ENCODE data around the gene HPCAL1.
A peak's percentile ranks its signal among the peaks of the same experiment; 100 is the strongest.

The HPCAL1 gene

DNA sequence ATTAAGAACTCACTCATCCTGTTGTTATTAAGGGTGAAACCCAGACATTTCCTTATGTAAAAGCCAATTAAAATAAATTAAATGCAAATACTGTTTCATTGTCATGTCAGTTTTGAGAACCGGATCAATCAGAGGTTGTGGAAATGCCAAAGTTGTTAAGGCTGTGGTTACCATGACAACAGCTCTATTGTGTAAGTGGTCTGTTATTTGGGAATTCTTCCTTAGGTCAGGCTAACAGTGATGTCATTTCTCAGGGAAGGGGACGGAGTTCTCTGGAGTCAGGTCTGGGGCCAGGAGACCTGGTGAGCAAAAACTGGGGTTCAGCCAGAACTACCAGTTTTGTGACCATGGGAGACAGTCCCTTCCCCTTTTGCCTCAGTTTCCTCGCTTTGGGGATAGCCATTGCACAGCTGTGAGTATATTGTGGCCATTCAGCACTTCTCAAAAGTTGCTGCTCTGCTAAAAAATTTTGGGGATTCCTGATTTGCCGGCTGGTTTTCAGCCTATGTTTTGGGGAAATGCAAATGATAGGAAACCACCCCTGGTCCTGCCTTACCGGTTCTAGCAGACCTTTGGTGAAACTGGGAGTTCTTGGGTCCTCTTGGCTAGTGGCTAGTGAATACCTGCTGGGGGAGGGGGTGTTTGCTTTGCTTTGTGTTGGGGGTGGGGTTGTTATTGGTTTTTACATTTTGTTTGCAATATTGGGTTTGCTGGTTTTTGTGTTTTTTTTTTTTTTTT, 21.6 kb downstream of the HPCAL1 start:
- DNase-seq (ENCODE audit: low spot score) = no peak

GRCh38 chr2:10325278-10326145, 22.8 kb downstream of the HPCAL1 start:
- DNase-seq (ENCODE audit: low spot score) = no peak

GRCh38 chr2:10326151-10326616, 23.5 kb downstream of the HPCAL1 start:
- DNase-seq (ENCODE audit: low spot score) = no peak

DNA sequence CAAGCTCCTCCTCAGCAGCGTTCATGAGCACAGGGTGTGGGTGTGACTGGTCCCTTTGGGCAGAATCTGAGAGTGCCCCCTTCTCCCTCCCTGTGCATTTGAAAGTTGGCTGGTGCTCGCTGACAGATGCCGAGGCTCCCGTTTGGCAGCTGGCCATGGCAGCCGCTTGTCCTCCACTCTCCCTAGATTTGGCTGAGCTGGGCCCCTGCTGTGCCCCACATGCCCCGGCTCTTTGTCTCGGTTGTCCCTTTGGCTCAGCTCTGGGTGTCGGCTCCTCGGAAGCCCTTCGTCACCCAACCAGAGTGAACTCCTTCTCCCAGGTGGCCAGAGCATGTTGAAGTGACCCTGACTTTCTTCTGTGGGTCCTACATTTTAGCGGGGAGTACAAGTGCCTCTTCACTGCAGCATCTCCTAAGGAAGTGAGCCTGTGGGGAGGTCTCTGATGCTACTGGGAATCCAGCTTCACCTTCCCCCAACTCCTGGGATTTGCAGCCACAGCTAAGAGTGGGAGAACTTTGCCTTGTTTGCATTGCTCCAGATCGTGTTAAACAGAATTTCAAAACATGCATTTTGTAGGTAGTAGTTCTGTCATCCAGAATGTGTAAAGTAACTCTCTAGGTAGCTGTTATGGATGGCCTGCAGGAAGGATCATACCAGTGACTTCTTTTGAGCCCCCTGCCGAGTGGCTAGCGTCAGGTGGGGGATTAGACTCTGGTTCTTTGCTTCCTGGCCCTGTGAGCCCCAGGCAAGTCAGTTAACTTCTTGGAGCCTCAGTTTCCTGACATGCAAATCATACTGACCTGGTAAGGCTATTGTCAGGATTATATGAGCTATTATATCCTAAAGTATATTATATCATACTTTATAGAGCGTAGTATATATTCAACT, 24.2 kb downstream of the HPCAL1 start:
- DNase-seq (ENCODE audit: low spot score) = no peak

DNA sequence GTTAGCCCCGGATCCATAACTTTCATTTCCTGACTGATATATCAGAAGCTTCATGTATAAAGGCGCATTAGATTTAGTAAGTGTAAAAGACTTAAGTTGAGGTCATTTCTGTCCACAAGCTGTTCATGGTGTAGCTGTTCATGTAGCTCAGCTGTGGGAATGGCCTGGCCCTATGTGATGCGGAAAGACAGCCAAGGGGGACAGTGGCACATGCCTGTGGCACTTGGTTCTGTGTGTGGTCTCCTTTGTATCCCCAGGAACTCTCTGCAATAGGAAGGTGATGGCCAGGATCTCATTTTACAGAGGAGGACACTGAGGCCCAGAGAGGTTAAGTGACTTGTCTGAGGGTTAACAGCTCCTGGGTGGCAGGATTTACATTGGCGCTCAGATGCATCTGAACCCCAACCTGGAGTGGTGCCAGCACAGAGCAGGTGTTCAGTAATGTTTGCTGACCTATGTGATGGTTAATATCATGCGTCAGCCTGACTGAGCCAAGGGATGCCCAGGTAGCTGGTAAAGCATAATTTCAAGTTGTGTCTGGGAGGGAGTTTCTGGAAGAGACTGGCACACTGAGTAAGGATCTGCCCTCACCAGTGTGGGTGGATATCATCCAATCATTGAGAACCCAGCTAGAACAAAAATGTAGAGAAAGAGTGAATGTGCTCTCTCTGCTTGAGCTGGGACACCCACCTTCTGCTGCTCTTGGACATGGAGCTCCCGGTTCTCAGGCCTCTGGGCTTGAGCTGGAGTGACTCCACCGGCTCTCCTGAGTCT, 25.4 kb downstream of the HPCAL1 start:
- no peak for DNase-seq (ENCODE audit: low spot score)

- DNase-seq (ENCODE audit: low spot score) = no peak
Observed at GRCh38 chr2:10328670-10329579, 26.2 kb downstream of the HPCAL1 start.

DNA sequence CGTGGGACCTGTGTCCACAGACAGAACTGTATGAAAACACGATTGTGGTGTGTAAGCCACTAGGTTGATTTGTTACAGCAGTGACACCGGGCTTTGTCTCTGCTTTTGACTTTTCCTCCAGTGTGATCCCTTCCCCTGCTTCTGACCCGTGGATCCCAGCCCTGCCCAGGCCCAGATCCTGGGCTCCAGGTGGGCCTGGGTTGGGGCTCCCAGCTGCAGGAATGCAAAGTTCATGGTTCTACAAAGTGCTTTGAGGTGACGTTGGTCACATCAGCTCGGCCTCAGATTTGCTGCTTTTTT, 26.8 kb downstream of the HPCAL1 start:
- no peak for DNase-seq (ENCODE audit: low spot score)

GRCh38 chr2:10329880-10330699, 27.4 kb downstream of the HPCAL1 start:
- DNase-seq (ENCODE audit: low spot score) = peak; percentile 11

DNA sequence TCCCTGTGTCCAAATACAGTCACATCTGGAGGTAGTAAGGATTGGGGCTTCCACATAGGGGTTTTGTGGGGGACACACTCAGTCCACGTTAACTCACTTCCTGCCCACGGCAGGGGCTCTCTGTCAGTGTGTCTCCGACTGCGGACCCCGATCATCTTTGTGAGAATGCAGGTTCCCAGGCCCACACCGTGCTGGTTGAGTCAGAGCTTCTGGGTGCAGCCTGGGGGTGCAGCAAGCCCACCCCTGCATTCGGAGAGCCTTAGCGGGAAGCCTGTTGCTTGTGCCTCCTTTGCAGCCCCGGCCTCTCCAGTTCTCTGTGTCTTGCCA, 28.0 kb downstream of the HPCAL1 start:
- no peak for DNase-seq (ENCODE audit: low spot score)

DNA sequence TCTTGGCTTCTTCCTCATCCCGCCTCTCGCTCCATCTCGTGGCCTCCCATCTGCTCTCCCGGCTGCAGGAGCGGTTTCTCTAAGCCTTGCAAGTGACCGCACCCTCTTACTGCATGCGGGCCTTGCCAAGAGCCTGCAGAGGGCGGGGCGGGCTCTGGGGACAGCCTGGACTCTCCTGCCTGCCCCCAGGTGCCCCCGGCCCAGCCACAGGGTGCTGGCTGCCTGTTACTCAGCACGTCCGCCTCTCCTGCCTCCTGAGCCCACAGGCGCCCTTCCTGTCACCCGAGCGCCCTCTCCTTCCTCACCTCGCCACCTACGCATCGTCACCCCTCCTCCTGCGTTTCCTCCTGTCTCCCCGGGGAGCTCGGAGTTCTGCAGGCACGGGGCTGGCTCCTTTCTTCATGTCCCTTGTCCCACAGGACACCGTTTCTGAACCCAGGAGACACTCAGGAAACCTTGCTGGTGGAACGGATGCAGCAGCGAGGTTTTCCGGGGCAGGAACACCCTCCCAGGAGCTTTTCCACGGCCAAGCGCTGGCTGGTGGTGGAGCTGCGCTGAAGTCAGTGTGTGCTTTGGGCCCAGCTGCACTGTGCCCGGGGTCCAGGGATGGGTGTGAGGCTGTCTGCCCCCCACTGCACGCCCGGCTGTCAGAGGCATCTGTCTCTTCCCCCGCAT, 28.5 kb downstream of the HPCAL1 start:
- DNase-seq (ENCODE audit: low spot score) = peak; percentile 76

DNA sequence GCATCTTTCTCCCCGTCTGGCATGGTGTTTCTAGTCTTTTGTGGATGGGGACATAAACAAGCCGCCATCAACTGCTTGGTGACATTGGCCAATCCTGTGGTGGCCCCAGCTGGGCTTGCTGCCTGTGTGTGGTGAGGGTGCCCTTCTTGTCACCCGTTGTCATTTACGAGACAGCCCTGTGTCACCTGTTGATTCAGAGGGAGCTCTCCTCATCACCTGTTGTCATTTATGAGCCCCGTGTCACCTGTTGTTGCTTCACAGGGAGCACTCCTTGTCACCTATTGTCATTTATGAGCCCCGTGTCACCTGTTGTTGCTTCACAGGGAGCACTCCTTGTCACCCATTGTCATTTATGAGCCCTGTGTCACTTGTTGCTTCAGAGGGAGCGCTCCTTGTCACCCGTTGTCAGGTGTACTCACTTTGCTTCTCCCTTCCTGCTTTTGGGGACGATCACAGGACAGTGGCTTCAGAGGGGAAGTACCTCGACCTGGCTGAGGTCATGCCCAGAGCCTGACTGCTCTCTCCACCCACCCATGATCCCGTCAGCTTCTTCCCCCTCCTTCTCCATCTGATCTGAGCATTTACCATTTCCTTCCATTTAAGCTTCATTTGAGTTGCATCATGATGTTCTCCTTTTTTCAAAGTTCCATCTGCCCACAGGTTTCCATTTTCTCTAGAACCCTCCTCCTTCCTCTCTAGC, 29.1 kb downstream of the HPCAL1 start:
- peak; percentile 47 for DNase-seq (ENCODE audit: low spot score)

GRCh38 chr2:10332402-10333246, 29.9 kb downstream of the HPCAL1 start:
- no peak for DNase-seq (ENCODE audit: low spot score)

GRCh38 chr2:10333247-10333613, 30.5 kb downstream of the HPCAL1 start:
- DNase-seq (ENCODE audit: low spot score) = no peak

- no peak for DNase-seq (ENCODE audit: low spot score)
Observed at GRCh38 chr2:10333966-10334365, 31.3 kb downstream of the HPCAL1 start.

DNA sequence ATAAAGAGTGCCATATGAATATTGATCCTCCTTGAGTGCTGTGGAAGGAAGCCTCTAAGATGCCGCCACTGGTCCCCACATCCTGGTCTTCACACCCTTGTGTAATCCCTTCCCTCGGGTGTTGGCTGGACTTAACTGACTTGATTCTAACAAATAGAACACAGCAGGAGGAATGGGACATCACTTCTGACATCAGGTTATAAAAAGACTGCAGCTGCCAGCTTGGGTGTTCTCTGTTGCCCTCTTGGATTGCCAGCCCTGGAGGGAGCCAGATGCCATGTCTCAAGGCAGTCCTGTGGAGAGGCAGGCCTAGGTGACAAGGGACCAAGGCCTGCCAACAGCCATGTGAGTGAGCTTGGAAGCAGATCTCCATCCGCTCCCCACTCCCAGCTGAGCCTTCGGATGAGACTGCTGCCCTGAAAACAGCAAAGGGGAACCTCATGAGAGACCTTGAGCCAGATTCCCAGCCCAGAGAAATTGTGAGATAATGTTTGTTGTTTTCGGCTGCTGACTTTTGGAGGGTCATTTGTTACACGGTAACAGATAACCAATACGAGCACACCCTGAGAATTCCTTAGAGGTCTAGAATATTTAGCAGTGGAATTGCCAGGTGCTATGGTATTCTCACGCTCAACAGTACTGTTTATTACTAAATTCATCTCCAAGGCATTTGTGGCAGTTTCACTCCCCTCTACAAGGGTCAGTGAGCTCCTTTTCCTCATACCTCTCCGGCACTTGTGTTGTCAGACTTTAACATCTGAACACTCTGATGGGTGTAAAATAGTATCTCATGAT, 32.5 kb downstream of the HPCAL1 start:
- no peak for DNase-seq (ENCODE audit: low spot score)

- no peak for DNase-seq (ENCODE audit: low spot score)
Observed at GRCh38 chr2:10336283-10336682, 33.6 kb downstream of the HPCAL1 start.

Measured in activated CD4-positive, alpha-beta T cell treated with anti-CD3 and anti-CD28 coated beads, Interleukin-2, Interleukin-4, amounts not matched to agents 100 ng/mL and 50 ng/mL, durations not matched to agents 16 hours and 8 hours (primary cell).